ENCODE measurements around the gene COX6A1.

COX6A1 gene

DNA sequence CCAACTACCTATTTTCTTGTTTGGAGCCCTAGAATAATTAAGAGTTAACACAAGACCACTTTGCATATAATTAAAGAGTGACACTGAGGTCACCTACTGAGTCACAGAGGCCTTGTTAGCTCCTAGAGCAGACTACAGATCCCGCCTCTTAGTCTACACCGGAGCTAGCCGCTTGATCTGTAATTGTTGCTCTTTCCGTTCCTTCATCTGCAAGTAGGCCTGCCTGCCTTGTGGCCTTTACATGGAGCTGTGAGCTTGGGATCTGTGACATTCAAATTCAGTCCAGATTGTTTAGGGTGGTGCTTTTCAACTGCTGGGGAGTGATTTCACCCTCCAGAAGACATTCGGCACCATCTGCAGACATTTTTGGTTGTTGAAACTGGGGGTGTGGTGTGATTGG lies 52.4 kb downstream of the COX6A1 start:
- no peak for DNase-seq
